NCI-H748 treated with DMSO at 0.1 percent for 48 hours (cell line): ENCODE results near the gene NT5C1A.

Experiments used
- DNase-seq: peaks from one replicate; lab custom pipeline; 2025; lab: John Stamatoyannopoulos, UW

NT5C1A gene

DNA sequence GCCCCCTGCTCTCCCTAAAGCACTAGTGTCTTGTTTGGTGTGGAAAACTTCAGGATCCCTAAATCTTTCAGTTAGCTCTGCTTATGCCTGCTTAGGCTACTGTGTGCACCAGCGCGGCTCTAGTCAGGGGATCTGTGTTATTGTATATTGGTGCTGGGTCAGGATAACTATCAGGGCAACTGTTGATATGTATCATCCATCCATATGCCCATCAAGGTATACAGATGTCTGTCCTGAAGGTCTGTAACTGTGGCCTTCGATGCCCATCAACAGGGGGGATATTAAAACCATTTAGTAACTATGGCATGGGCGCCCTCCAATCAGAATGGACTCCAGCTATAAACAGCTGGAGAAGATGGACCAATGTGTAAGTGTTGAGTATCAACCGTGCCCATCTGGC, 12.4 kb downstream of the NT5C1A start:
- no peak for DNase-seq

DNA sequence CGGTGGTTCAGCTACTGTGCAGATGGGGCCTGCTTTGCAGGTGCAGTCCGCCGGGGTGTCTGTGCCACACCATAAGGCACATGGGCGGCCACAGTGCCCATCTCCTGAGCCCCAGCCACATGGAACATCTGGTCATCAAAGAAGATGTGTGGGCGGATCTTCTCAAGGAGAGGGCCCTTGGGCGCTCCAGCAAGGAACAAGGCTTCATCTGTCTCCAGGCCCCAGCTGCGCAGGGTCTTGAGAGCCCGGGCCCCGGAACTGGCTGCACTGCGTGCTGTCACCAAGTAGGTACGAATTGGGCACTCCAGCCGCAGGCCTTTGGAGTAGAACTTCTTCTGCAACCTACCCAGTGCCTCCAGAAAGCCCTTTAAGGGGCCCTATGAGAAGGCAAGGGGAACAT, 12.8 kb downstream of the NT5C1A start:
- no peak for DNase-seq

DNA sequence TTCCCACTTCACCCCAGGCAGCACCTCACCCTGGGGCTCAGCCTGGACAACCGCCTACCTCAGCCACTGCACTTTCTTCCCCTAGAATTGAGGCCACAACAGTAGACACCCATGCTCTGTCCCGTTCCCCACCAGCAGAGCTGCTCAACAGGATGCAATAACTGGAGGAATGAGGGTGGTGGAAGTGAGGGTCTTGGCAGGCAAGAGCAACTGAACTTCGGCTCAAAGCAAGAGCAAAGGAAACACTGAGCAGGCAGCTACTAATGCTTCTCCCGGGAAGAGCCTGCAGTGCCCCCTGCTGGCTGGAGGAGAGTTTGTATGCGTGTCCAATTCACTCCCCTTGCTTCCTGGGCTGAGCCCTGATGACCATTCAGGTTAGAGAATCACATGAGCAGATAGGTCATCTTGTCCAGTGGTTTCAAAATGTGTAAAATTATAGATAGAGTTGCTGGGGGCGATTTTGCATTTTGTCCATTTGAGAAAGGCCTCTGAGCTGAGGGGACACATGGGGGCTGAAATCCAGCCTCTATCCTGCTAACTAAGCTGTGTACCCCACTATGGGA, 13.9 kb downstream of the NT5C1A start:
- DNase-seq: peak; percentile 99

DNA sequence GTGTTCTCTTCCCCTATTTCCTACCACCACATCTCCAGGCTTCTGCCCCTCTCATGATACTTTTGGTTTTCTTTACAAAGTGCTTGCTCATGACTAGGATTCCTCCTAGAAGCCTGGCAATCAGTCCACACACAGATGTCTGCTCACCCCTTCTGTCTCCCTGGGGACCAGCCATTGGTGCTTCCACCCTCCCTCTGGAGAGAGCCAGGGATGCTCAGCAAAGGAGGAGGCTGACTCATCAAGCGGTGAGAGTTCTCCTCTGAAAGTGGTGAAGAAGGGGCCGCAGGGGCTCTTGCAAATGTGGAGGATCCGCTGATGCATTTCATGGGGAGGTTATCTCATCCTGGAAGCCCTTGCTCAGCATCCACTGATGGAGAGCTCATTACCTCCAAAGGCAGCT, 14.5 kb downstream of the NT5C1A start:
- no peak for DNase-seq

DNA sequence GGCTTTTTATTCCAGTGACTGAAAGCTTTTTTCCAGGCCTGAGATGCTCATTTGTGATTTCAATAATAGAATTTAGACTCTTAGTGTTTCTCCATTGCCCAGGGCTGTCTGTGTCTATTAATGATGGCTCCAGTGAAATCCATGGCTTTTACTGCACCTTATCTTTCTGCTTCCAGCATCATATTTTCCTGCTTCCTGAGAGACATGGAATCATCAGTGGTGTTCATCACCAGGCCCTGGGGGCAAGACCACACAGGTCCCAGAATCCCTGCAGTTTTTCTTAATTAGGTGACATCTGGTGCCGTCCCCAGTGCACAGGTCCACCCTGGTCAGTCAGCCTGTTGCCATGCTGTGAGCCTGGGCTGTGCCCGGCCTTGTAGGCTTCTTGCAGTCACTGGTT, 15.5 kb downstream of the NT5C1A start:
- DNase-seq: no peak

DNA sequence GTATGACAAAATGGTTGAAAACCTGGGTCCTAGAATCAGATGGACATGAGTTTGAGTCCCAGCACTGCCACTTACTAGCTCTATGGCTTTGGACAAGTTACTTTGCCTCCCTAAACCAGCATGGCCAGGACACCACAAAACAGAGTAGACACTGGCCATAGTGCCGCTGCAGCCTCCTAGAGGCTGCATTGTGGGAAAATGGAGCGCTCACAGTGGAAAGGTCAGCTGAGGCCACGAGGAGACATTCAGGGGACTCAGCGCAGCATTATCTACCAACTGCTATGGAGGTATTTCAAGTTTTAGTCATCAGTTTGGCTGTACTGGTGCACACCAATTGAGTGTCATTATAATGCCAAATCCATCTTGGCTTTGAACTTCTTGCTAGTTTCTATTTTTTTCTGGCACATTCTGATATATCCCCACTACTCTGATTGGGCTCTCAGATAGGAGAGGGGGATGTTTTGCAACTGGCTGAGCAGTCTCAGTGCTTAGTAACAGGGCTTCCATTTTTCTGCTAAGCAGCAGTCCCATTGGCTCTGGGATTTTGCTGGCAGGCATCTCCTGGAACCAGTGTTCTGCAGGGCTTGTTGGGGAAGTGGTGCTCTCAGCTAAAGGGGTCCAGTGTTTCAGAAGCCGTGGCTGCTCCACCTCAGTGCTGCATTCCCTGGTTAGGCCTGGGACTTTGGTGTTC, 16.2 kb downstream of the NT5C1A start:
- no peak for DNase-seq

DNA sequence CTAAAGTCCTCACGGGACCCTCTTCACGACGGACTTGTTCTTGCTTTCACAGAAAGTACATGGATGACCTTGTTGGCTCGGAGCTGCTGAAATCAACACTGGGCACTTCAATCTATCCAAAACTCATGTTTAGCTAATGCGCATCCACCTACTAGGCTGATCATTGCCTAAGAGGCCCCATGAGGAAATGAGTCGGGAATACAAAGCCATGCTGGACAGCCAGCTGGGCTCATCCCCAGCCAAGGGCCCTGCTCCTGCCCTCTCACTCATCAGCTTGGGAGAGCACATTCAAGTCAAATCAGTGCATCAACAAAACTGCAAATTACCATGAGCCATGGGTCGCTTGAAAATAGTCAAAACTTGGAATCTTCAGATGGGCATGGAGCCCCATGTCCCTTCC, 17.6 kb downstream of the NT5C1A start:
- DNase-seq: no peak

DNA sequence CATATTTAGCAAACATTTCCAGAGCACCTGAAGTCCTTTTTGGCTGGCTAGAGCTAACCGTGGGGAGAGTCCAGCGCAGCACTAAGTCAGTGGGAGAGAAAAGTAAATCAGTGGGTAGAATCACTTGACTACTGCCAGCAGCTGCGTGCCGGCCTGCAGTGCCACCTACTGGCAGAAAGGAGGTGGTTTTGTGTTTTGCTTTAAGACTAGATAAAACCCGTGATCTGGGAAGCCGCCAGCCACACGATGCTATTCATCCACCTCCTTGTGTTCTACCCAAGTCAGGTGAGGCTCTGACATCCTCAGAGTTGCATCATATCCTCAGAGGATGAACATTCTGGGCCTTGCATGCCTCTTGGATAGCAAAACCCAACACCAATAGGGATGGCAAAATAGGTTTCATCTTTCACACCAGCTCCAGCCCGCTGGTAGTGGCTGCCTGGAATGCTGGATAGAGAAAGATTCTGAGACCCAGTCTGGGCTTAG, 18.3 kb downstream of the NT5C1A start:
- DNase-seq: peak; percentile 99

DNA sequence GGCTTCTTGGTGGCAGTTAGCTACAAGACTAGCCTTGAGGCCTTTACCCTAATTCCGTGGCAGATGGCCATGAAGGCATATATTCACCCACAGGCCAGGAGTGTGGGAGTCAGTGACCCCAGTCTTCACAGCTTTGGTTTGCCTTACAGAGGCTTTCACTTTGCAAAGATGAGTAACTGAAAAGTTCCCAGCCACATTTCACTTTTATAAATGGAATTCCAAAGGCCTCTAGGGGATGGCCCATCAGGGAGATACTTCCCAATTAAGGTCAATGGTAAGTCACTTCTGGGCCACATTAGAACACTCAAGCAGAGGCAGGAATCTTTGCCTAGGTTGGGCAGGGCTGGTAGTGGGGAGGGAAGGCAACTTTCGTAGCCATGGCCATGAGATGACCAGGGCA, 19.4 kb downstream of the NT5C1A start:
- no peak for DNase-seq

DNA sequence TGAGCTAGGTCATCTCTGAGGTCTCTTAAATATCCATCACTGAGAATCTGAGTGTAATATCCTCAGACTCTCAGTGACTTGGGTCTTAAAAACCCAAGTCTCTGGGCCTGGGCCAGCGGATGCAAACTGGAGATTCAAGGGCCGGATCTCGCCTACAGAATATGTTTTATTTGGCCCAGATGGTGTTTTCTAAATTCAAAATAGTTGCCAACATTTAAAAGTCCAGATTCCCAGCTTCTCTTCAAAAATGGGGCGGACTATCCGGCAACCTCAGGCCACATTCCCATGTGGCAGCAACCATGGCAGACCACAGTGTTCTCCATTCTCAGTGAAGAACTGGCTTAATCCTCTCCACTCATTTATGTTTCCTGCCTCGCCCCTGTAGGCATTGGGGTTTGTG, 19.8 kb downstream of the NT5C1A start:
- no peak for DNase-seq

DNA sequence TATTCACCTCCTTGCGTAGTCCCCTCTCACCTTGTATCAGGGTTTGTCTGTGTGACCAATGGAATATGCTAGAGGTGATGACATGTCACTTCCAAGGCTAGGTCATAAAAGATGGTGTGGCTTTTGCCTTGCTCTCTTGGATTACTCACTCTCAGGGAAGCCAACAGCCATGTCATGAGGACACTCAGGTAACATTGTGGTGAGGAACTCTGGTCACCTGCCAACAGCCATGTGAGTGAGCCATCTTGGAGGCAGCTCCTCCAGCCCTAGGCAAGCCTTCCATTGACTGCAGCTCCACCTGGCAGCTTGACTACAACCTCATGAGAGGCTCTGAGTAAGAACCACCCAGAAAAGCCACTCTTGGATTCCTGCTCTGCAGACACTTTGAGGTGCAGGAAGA, 21.5 kb downstream of the NT5C1A start:
- DNase-seq: no peak

DNA sequence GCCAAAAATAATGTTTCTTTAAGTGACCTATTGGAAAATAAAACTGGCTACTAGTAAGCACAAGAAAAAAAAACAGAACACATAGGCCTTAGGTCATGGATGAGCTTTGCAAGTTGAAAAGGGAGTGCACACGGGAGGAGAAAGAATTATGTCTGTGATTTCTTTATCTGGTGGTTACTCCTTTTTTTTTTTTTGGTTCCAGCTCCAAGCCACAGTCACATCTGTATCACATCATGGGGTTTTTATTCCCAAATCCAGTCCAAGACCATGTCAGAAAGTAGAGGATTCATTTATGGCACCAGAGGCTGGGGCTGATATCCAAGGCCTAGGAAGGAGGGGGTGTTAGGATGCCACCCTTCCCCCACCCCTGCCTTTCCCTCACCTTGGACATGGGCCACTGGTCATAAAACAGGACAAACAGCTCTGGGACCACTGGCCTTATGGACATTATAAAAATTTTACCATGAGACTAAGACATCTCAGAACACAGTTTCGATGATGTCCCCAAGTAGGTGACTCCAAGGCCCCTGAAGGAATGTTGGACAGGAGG, 22.2 kb downstream of the NT5C1A start:
- DNase-seq: no peak

DNA sequence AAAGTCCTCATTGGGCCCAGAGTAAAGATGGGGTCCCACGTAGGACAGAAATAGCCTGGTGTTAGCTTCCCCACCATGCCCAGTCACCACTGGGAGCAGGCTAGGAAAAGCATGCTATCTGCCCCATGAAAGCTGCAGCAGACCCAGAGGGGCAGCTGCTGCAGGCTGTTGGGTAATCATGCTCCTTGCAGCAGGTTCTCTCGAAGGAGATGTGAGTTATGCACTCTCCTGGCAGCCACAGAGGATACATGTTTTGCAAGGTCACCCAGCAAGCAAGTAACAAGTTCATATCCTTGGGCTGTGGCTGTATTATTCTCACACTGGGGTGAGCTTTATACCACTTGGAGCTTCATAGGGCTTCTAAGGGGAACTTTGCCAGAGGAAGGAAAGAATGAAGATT, 23.4 kb downstream of the NT5C1A start:
- DNase-seq: no peak

DNA sequence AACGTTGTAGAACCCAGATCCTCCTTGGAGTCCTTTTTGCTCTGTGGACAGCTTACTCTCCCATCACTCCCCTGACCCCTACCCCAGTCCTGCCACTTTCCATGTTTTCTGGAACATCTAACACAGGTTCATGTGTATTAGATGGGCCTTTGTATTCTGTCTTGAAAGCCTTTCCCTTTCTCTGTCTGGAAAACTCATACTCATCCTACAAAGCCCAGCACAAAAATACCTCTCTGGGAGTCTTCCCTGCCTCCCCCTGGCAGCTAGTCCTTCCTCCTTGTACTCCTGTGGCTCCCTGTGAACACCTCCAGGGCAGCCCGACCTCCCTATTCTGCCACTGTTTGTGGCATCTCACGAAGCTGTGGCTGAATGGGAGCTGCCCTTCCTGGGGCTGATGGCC, 24.7 kb downstream of the NT5C1A start:
- DNase-seq: no peak

DNA sequence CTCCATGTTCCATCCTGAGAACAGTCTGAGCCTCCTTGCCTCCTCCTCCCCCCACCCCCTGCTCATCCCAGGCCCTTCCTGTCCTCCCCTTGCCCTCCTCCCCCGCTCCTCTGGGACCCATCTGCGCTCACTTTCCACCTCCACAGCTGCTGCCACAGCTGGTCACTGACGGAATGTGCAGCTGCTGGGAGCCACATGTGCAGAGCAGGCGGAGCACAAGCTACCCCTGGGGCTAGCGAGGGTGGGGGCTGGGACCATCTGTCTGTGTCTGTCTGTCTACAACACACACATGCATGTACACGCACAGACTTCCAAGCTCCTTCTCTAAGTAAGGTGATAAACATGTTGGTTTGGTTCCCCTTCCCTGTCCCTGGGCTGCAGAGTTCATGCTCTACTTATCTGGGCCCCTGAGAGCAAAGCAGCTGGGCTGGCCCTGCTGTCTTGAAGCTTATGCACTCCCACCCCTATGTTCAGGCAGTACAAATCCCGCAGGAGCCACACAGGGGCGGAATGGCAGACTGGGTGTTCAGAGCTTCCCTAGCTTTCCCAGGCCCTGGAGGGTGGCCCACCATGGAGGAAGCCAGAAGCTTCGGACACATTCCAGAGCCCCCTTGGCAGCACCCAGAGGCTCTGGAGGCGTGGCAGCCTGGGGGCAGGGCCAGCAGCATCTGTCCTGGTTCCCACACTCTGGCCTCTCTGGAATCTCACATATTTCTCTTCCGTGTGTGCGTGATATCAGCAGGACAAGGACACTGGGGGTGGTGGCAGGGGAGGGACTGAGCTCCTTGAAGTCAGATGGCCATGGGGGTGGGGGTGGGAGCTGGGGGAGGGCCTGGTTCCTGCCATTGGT, 25.4 kb downstream of the NT5C1A start:
- no peak for DNase-seq

DNA sequence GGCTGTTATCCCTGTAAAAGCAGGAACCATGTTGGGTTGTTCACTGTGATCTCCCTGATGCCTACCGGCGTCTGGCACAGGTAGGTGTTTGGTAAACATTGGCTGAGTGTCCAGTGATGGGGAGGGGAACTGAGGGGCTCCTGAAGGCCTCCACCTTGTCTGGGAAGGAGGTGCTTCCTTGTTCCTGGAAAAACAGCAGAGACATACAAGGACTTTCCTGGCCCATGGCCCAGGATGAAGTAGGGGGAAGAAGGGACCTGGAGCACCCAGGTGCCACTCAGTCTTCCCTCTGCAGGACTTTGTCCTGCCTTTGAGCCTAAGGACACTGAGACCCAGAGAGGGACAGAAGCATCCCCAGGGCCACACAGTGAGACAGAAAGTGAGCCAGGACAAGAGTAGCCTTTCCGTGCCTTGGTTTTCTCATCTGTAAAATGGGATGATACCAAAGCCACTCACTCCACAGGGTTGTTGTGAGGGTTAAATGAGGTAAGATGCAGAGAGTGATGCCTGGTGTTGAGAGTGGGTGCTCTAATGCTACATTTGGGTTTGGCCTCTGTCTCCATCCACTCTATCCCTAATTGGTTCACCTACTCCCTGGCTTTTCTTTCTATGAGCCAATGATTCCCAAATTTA, 26.4 kb downstream of the NT5C1A start:
- no peak for DNase-seq

DNA sequence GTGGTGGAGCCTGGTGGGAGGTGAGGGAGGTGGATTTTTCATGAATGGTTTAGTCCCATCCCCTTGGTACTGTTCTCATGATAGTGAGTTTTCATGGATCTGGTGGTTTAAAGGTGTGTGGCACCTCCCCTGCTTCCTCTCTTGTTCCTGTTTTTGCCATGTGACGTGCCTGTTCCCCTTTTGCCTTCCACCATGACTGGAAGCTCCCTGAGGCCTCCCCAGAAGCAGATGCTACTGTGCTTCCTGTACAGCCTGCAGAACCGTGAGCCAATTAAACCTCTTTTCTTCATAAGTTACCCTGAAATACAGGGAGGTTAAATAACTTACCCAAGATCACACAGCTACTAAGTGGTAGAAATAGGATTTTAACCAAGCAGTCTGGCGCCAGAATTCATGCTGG, 28.2 kb downstream of the NT5C1A start:
- DNase-seq: no peak

DNA sequence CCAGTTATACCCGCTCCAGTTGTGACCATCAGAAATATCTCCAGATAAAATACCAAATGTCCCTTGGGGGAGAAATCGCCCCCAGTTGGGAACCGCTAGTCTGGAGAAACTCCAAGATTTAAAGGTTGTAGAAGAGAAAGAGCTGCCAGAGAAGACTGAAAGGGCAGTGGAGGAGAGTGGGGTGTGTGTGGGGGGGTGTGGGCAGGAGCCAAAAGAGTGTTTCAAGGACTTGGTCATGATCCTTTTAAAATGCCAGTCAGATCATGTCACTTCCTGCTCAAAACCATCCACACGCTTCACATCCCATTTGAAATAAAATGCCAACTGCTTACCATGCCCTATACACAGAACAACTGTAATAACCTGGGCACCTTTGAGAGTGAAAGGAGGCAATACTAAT, 29.1 kb downstream of the NT5C1A start:
- no peak for DNase-seq

DNA sequence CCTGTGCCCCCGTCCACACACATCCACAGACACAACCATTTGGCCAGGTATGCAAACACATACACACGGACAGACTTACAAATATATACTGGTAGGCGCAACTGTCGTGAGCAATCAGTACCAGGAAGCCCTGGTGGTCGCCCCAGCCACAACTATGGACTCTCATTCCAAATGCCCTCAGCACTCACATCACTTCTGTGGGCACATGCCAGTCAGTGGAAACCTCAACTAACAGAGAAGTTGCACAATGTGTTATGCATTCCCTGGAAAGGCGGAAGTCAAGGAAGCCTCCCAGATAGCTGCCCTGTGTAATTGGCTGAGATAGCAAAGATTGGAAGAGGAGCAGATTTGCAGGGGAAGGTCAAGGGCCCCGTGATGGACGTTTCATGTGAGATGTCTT, 31.0 kb downstream of the NT5C1A start:
- DNase-seq: no peak

DNA sequence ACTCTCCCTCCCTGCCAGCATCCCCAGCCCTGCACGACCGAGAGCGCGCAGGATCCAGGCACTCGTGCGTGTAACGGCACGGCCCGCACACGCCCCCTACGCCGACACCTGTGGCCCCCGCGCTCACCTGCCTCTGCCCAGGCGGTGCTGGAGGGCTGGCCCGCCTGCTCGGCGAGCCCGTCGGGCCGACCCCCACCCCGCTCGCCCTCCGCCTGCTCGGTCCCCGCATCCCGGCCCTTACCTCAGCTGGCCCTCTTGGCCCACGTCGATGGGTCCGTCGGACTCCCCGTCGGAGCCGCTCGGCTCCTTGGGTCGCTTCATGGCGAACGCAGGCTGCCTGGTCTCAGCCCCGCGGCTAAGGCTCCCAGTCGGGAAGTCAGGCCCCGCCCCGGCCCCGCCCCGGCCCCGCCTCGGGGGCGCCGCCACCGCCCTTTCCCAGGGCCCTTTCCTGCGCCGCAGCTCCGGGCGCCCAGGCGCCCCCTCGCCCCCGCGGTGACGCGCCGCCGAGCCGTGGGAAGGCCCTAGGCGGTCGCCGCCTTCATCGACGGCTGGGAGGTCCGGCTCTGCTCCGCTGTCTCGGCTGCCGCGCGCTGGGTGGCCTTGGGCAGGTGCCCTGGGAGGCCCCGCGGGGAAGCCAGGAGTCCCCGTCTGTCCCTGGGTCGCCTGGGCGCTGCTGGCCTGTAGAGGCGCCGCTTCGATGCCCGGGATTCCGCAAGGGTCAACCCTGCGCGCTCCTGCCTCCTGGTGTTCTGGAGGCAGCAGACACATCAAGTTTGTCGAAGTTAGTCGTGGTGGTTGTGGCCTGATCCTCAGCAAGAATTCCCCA, 32.4 kb downstream of the NT5C1A start, which contains the start of gene HEYL:
HEYL (minus strand) TSS at position 339 of the 826 bp plus-strand sequence; CDS start at position 321, 18 bp downstream.
- peak; percentile 98 for DNase-seq

DNA sequence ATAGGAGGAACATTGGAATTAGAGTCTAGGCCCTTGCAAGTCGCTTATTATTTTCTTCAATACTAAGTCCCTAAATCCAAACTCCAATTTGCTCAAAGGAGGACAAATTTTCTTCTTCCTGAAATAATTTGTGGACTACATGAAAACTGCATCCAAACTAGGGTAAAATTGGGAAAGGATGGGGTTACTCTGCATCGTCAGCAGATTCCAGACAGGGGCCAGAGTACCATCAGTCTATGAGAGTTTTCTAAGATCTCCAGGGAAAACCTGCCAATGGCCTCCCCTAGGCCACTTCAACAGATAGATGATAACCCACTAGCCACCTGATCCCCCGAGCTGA, 33.0 kb downstream of the NT5C1A start:
- no peak for DNase-seq
